Measurements from ENCODE around the gene TOR2A. TPM values are rescaled to one million over a fixed set of nuclear protein-coding genes. Genes with fewer than 3 reads are reported as not detected.

Gene TOR2A
- total and polyA plus RNA-seq, 2 donors from 2014 or later, result 12.7 to 14.5 TPM

- Histone ChIP-seq H3K9ac (ENCODE audit: low read length in 3 of 3) (no peak within 1 kb of the TSS), H3K4me1 (ENCODE audit: control insufficient read depth in 2 of 3, insufficient read depth in 2 of 3, low read depth in 1 of 3, low read length in 3 of 3) (peaks cover 0 to 1% (median 0%) of the 10 kb centered on the region in 3 donors), H3K9me3 (ENCODE audit: control insufficient read depth in 2 of 3, insufficient read depth in 1 of 3, low read length in 3 of 3) (no peaks in the 10 kb centered on the region), H3K27me3 (ENCODE audit: control insufficient read depth, insufficient read depth, low read length) (no peaks in the 10 kb centered on the region), H3K27ac (ENCODE audit: low read depth in 2 of 2, low read length in 2 of 2) (peak within 1 kb of the TSS in 1 of 2 donors; percentile 55), H3K36me3 (ENCODE audit: control insufficient read depth in 2 of 3, insufficient read depth in 3 of 3, low read length in 3 of 3) (no peaks in the 10 kb centered on the region), H3K4me3 (ENCODE audit: low read length in 3 of 3) (peak within 1 kb of the TSS in 1 of 3 donors; percentile 6)
- TF ChIP-seq CTCF (IDR thresholded peaks at IDR 0.05; ENCODE audit: borderline replicate concordance, extremely low read depth, insufficient read depth), result no peak
- intact Hi-C loops (cut with DNase I), result loop anchor here (5.0 kb wide), 1 partner anchor 36 kb away; no protein-coding TSS in a partner anchor
- FAIRE-seq, result no peak
- peak in 1 of 5 donors; percentile 72 for DNase-seq
Measured at GRCh38 chr9:127778280-127779135, 43.4 kb upstream of the TOR2A start, which contains the start of gene SH2D3C. Gene SH2D3C, minus strand, starts transcription at chr9:127778666. Its CDS starts 39 bp downstream, at chr9:127778627.

GRCh38 chr9:127777368-127777980, 42.4 kb upstream of the TOR2A start:
- no peak overlapping the region for H3K9ac ChIP-seq (ENCODE audit: low read length in 3 of 3)
- intact Hi-C loops (cut with DNase I), result loop anchor here (5.0 kb wide), 1 partner anchor 35 kb away; no protein-coding TSS in a partner anchor
- TF ChIP-seq CTCF (IDR thresholded peaks at IDR 0.05; ENCODE audit: borderline replicate concordance, extremely low read depth, insufficient read depth), result no peak
- no peaks in the 10 kb centered on the region for H3K27me3 ChIP-seq (ENCODE audit: control insufficient read depth, insufficient read depth, low read length)
- DNase-seq, result no peak
- no peaks in the 10 kb centered on the region for H3K36me3 ChIP-seq (ENCODE audit: control insufficient read depth in 2 of 3, insufficient read depth in 3 of 3, low read length in 3 of 3)
- no peaks in the 10 kb centered on the region for H3K4me1 ChIP-seq (ENCODE audit: control insufficient read depth in 2 of 3, insufficient read depth in 2 of 3, low read depth in 1 of 3, low read length in 3 of 3)
- no peak for FAIRE-seq
- H3K4me3 ChIP-seq (ENCODE audit: low read length in 3 of 3), result no peak overlapping the region
- H3K9me3 ChIP-seq (ENCODE audit: control insufficient read depth in 2 of 3, insufficient read depth in 1 of 3, low read length in 3 of 3), result no peaks in the 10 kb centered on the region
- no peak overlapping the region for H3K27ac ChIP-seq (ENCODE audit: low read depth in 2 of 2, low read length in 2 of 2)

- no peak overlapping the region for H3K9ac ChIP-seq (ENCODE audit: low read length in 3 of 3)
- FAIRE-seq (no peak), DNase-seq (no peak)
- no peaks in the 10 kb centered on the region for H3K36me3 ChIP-seq (ENCODE audit: control insufficient read depth in 2 of 3, insufficient read depth in 3 of 3, low read length in 3 of 3)
- H3K27me3 ChIP-seq (ENCODE audit: control insufficient read depth, insufficient read depth, low read length), result no peaks in the 10 kb centered on the region
- no peaks in the 10 kb centered on the region for H3K9me3 ChIP-seq (ENCODE audit: control insufficient read depth in 2 of 3, insufficient read depth in 1 of 3, low read length in 3 of 3)
- TF ChIP-seq CTCF (IDR thresholded peaks at IDR 0.05; ENCODE audit: borderline replicate concordance, extremely low read depth, insufficient read depth), result no peak
- intact Hi-C loops (cut with DNase I), result loop anchor here (5.0 kb wide), 1 partner anchor 35 kb away; no protein-coding TSS in a partner anchor
- H3K4me3 ChIP-seq (ENCODE audit: low read length in 3 of 3), result no peak overlapping the region
- H3K27ac ChIP-seq (ENCODE audit: low read depth in 2 of 2, low read length in 2 of 2), result no peak overlapping the region
- H3K4me1 ChIP-seq (ENCODE audit: control insufficient read depth in 2 of 3, insufficient read depth in 2 of 3, low read depth in 1 of 3, low read length in 3 of 3), result no peaks in the 10 kb centered on the region
Measured at GRCh38 chr9:127776924-127777289, 41.8 kb upstream of the TOR2A start.
